ENCODE measurements around the gene EPAS1. TPM values are rescaled to one million over a fixed set of nuclear protein-coding genes. Genes with fewer than 3 reads are reported as not detected.

Gene EPAS1
- total and polyA plus RNA-seq, 3 donors from 2014 or later = 93.9 to 158 (median 142) TPM

GRCh38 chr2:46430413-46430812, 133.2 kb downstream of the EPAS1 start:
- Histone ChIP-seq H3K4me1 (no peaks in the 10 kb centered on the region), H3K27ac (no peak overlapping the region), H3K9me3 (no peaks in the 10 kb centered on the region), H3K4me3 (no peak overlapping the region), H3K27me3 (no peaks in the 10 kb centered on the region), H3K36me3 (ENCODE audit: low read depth, missing control alignments) (no peaks in the 10 kb centered on the region)
- intact Hi-C loops (cut with DNase I; ENCODE audit: low total_unique reads) = no loop called here
- WGBS, 2 donors = 65 to 91% methylated on average over 1 of the region's 1 CpG
- TF ChIP-seq, protein P1, sequence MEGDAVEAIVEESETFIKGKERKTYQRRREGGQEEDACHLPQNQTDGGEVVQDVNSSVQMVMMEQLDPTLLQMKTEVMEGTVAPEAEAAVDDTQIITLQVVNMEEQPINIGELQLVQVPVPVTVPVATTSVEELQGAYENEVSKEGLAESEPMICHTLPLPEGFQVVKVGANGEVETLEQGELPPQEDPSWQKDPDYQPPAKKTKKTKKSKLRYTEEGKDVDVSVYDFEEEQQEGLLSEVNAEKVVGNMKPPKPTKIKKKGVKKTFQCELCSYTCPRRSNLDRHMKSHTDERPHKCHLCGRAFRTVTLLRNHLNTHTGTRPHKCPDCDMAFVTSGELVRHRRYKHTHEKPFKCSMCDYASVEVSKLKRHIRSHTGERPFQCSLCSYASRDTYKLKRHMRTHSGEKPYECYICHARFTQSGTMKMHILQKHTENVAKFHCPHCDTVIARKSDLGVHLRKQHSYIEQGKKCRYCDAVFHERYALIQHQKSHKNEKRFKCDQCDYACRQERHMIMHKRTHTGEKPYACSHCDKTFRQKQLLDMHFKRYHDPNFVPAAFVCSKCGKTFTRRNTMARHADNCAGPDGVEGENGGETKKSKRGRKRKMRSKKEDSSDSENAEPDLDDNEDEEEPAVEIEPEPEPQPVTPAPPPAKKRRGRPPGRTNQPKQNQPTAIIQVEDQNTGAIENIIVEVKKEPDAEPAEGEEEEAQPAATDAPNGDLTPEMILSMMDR (IDR thresholded peaks at IDR 0.05) = no peak
- TF ChIP-seq POLR2A (IDR thresholded peaks at IDR 0.05) = no peak
- DNase-seq = no peak

DNA sequence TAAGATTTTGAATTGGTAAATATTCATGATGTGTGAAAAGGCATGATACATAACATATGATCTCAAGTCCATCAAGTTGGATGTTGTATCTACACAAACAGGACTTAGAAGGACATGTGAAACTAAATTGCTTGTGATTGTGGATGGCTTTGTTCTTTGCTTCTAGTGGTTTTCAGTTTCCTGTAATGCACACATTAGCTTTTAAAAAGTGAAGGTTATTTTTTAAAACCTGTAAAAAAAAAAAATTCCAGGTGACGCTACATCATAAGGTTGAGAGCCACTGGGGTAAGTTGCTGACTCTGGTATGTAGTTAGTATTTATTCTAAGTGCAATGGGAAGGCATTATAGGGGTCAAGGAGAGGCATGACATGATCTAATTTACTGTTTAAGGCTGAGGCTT, 133.8 kb downstream of the EPAS1 start:
- TF ChIP-seq, protein P1 (IDR thresholded peaks at IDR 0.05) = no peak
- TF ChIP-seq POLR2A (IDR thresholded peaks at IDR 0.05) = no peak
- no peaks in the 10 kb centered on the region for H3K27me3 ChIP-seq
- no peaks in the 10 kb centered on the region for H3K4me1 ChIP-seq
- H3K9me3 ChIP-seq = no peaks in the 10 kb centered on the region
- no peaks in the 10 kb centered on the region for H3K36me3 ChIP-seq (ENCODE audit: low read depth, missing control alignments)
- WGBS, 2 donors = 94% methylated on average over 1 of the region's 1 CpG
- no peak overlapping the region for H3K4me3 ChIP-seq
- no peak for DNase-seq
- intact Hi-C loops (cut with DNase I; ENCODE audit: low total_unique reads) = no loop called here
- no peak overlapping the region for H3K27ac ChIP-seq

GRCh38 chr2:46431481-46432235, 134.5 kb downstream of the EPAS1 start:
- H3K9me3 ChIP-seq = no peaks in the 10 kb centered on the region

DNA sequence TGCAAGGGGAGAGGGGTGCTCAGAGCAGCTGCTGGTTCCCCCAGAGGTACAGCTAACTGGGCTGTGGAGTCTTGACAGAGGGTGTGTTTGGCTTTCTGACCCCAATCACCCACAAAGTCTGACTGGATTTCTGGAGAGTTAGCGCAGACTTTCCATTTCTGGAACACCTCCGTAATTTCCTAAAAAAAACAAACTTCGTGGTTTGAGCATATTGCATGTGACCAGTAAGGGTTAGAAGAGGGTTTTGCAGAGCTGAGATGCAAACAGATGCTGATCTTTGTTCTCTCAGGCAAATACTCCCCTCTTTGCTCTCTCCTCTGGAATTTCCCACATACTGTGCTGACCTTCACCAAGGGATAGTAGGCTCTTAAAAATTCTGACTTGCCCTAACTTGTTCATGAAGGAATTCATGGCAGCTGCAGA, 137.7 kb downstream of the EPAS1 start:
- Histone ChIP-seq H3K27ac (no peak overlapping the region), H3K4me1 (no peaks in the 10 kb centered on the region), H3K36me3 (ENCODE audit: low read depth, missing control alignments) (no peaks in the 10 kb centered on the region), H3K9me3 (no peaks in the 10 kb centered on the region), H3K4me3 (no peak overlapping the region), H3K27me3 (no peaks in the 10 kb centered on the region)
- TF ChIP-seq POLR2A (IDR thresholded peaks at IDR 0.05) = no peak
- TF ChIP-seq, protein P1 (IDR thresholded peaks at IDR 0.05) = no peak
- DNase-seq = no peak
- 55 to 68% methylated on average over 3 of the region's 3 CpGs for WGBS, 2 donors
- intact Hi-C loops (cut with DNase I; ENCODE audit: low total_unique reads) = no loop called here

More at GRCh38 chr2:46431481-46432235, 134.5 kb downstream of the EPAS1 start:
- Histone ChIP-seq H3K27me3 (no peaks in the 10 kb centered on the region), H3K27ac (no peak overlapping the region), H3K4me3 (no peak overlapping the region), H3K4me1 (no peaks in the 10 kb centered on the region), H3K36me3 (ENCODE audit: low read depth, missing control alignments) (no peaks in the 10 kb centered on the region)
- no peak for TF ChIP-seq POLR2A (IDR thresholded peaks at IDR 0.05)
- TF ChIP-seq, protein P1 (IDR thresholded peaks at IDR 0.05) = no peak
- no peak for DNase-seq
- WGBS, 2 donors = 82 to 85% methylated on average over 5 of the region's 5 CpGs
- intact Hi-C loops (cut with DNase I; ENCODE audit: low total_unique reads) = no loop called here

DNA sequence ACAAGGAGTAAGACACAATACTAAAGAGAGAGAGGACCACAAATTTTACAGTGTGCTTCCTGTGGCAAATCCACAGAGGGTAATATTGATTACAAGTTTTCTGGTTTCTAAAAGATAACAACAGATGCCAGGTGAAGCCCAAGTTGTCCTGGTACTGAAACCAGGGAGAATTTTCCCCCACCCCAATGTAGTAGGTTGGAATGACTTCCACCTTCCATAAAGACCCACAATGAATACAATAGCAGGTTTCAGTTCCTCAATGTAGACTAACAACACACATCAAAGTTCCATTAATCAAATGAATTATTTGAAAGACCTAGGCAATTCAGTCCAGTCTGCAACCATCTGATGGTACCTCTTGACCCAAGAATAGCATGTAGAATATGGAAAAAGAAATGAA, 138.1 kb downstream of the EPAS1 start:
- Histone ChIP-seq H3K27me3 (no peaks in the 10 kb centered on the region), H3K9me3 (no peaks in the 10 kb centered on the region), H3K4me3 (no peak overlapping the region), H3K36me3 (ENCODE audit: low read depth, missing control alignments) (no peaks in the 10 kb centered on the region), H3K27ac (no peak overlapping the region), H3K4me1 (no peaks in the 10 kb centered on the region)
- no peak for DNase-seq
- intact Hi-C loops (cut with DNase I; ENCODE audit: low total_unique reads) = no loop called here
- TF ChIP-seq, protein P1 (IDR thresholded peaks at IDR 0.05) = no peak
- no peak for TF ChIP-seq POLR2A (IDR thresholded peaks at IDR 0.05)

Data from testis (tissue), 3 donors.